GM04504 (cell line): ENCODE results near the gene ZC2HC1C.
"Not testable (repeated sequence)": the region's sequence is repeated elsewhere in the genome, so short reads cannot be mapped to it uniquely, and the experiment has no call there.

Experiments
- DNase-seq: peaks from one replicate; pipeline ENCODE4 v3.0.0-alpha.2; 2012; ENCODE audit warnings: low read depth

The ZC2HC1C gene

GRCh38 chr14:75094896-75095295, 25.5 kb downstream of the ZC2HC1C start:
- DNase-seq: no peak

- no peak for DNase-seq
Observed at GRCh38 chr14:75095690-75096089, 26.2 kb downstream of the ZC2HC1C start.

GRCh38 chr14:75096959-75097358, 27.5 kb downstream of the ZC2HC1C start:
- DNase-seq: no peak

GRCh38 chr14:75098212-75098611, 28.8 kb downstream of the ZC2HC1C start:
- DNase-seq: no peak

GRCh38 chr14:75098682-75099081, 29.2 kb downstream of the ZC2HC1C start:
- no peak for DNase-seq

- no peak for DNase-seq
Observed at GRCh38 chr14:75101491-75101890, 32.0 kb downstream of the ZC2HC1C start.

- no peak for DNase-seq
Observed at GRCh38 chr14:75107186-75107585, 37.7 kb downstream of the ZC2HC1C start.

- no peak for DNase-seq
Observed at GRCh38 chr14:75109877-75110276, 40.4 kb downstream of the ZC2HC1C start.

GRCh38 chr14:75113932-75114539, 44.6 kb downstream of the ZC2HC1C start:
- no peak for DNase-seq

GRCh38 chr14:75119056-75119455, 49.6 kb downstream of the ZC2HC1C start:
- no peak for DNase-seq

GRCh38 chr14:75120541-75121291, 51.3 kb downstream of the ZC2HC1C start:
- DNase-seq: no peak

- no peak for DNase-seq
Observed at GRCh38 chr14:75121552-75121951, 52.1 kb downstream of the ZC2HC1C start.

- peak; percentile 47 for DNase-seq
Observed at GRCh38 chr14:75123991-75124390, 54.5 kb downstream of the ZC2HC1C start.

GRCh38 chr14:75125617-75126016, 56.2 kb downstream of the ZC2HC1C start:
- peak; percentile 52 for DNase-seq

- DNase-seq: no peak
Observed at GRCh38 chr14:75126121-75126544, 56.7 kb downstream of the ZC2HC1C start.

GRCh38 chr14:75126679-75127473, 57.4 kb downstream of the ZC2HC1C start, which contains the start of gene NEK9:
NEK9 (minus strand) TSS chr14:75127048; CDS start chr14:75126921, 127 bp downstream.
- peak; percentile 65 for DNase-seq

- DNase-seq: not testable (repeated sequence)
Observed at GRCh38 chr14:75127474-75127820, 58.0 kb downstream of the ZC2HC1C start.

GRCh38 chr14:75127903-75128595, 58.6 kb downstream of the ZC2HC1C start:
- no peak for DNase-seq

- DNase-seq: no peak
Observed at GRCh38 chr14:75128596-75128990, 59.2 kb downstream of the ZC2HC1C start.
